ENCODE data around the gene SHB. TPM values are rescaled to one million over a fixed set of nuclear protein-coding genes. Genes with fewer than 3 reads are reported as not detected.

The SHB gene
- total RNA-seq, 2 experiments from 2014 or later: 1.1 to 1.2 TPM

- Histone ChIP-seq H3K36me3 (ENCODE audit: insufficient read depth, low read length) (no peaks in the 10 kb centered on the region), H3K27ac (ENCODE audit: low read depth in 1 of 2, low read length in 2 of 2) (no peak overlapping the region), H3K27me3 (ENCODE audit: control insufficient read depth in 1 of 2, insufficient read depth in 2 of 2, low read length in 2 of 2) (no peaks in the 10 kb centered on the region), H3K4me1 (ENCODE audit: insufficient read depth, low read length) (no peaks in the 10 kb centered on the region), H3K9me3 (ENCODE audit: control insufficient read depth in 1 of 2, insufficient read depth in 1 of 2, low read length in 2 of 2) (no peaks in the 10 kb centered on the region), H3K4me3 (ENCODE audit: low read length) (no peak overlapping the region)
- Mint-ChIP-seq H3K9me3 (no peaks in the 10 kb centered on the region), H3K4me3 (no peak overlapping the region), H3K27ac (no peak overlapping the region), H3K36me3 (ENCODE audit: low read depth) (no peaks in the 10 kb centered on the region), H3K4me1 (ENCODE audit: low read depth) (no peaks in the 10 kb centered on the region), H3K27me3 (no peaks in the 10 kb centered on the region)
- CTCF ChIA-PET: no interaction called here
- intact Hi-C loops (cut with DNase I, micrococcal nuclease): no loop called here
- POLR2A ChIA-PET: no interaction called here
- TF ChIP-seq CTCF (IDR thresholded peaks at IDR 0.05): no peak
- no peak for DNase-seq
- no peak for ATAC-seq (ENCODE audit: poor library complexity)
These were observed 141.9 kb downstream of the SHB start for GRCh38 chr9:37927132-37927531.

- no peak overlapping the region for H3K4me3 ChIP-seq (ENCODE audit: low read length)
- ATAC-seq (ENCODE audit: poor library complexity): no peak
- H3K9me3 Mint-ChIP-seq: no peaks in the 10 kb centered on the region
- H3K27me3 ChIP-seq (ENCODE audit: control insufficient read depth in 1 of 2, insufficient read depth in 2 of 2, low read length in 2 of 2): no peaks in the 10 kb centered on the region
- no peak overlapping the region for H3K27ac ChIP-seq (ENCODE audit: low read depth in 1 of 2, low read length in 2 of 2)
- no peaks in the 10 kb centered on the region for H3K36me3 ChIP-seq (ENCODE audit: insufficient read depth, low read length)
- TF ChIP-seq CTCF (IDR thresholded peaks at IDR 0.05): no peak
- H3K4me3 Mint-ChIP-seq: no peak overlapping the region
- DNase-seq: no peak
- H3K27me3 Mint-ChIP-seq: no peaks in the 10 kb centered on the region
- H3K27ac Mint-ChIP-seq: no peak overlapping the region
- CTCF ChIA-PET: no interaction called here
- no peaks in the 10 kb centered on the region for H3K9me3 ChIP-seq (ENCODE audit: control insufficient read depth in 1 of 2, insufficient read depth in 1 of 2, low read length in 2 of 2)
- intact Hi-C loops (cut with DNase I, micrococcal nuclease): no loop called here
- POLR2A ChIA-PET: no interaction called here
- no peaks in the 10 kb centered on the region for H3K4me1 Mint-ChIP-seq (ENCODE audit: low read depth)
- H3K36me3 Mint-ChIP-seq (ENCODE audit: low read depth): no peaks in the 10 kb centered on the region
- H3K4me1 ChIP-seq (ENCODE audit: insufficient read depth, low read length): no peaks in the 10 kb centered on the region
These were observed 142.3 kb downstream of the SHB start for GRCh38 chr9:37926737-37927118.

- no peak for TF ChIP-seq CTCF (IDR thresholded peaks at IDR 0.05)
- no peak overlapping the region for H3K27ac ChIP-seq (ENCODE audit: low read depth in 1 of 2, low read length in 2 of 2)
- Mint-ChIP-seq H3K9me3 (no peaks in the 10 kb centered on the region), H3K36me3 (ENCODE audit: low read depth) (no peaks in the 10 kb centered on the region), H3K4me1 (ENCODE audit: low read depth) (no peaks in the 10 kb centered on the region), H3K27ac (no peak overlapping the region), H3K27me3 (no peaks in the 10 kb centered on the region), H3K4me3 (no peak overlapping the region)
- intact Hi-C loops (cut with DNase I, micrococcal nuclease): no loop called here
- H3K9me3 ChIP-seq (ENCODE audit: control insufficient read depth in 1 of 2, insufficient read depth in 1 of 2, low read length in 2 of 2): no peaks in the 10 kb centered on the region
- CTCF ChIA-PET: no interaction called here
- no peaks in the 10 kb centered on the region for H3K27me3 ChIP-seq (ENCODE audit: control insufficient read depth in 1 of 2, insufficient read depth in 2 of 2, low read length in 2 of 2)
- ATAC-seq (ENCODE audit: poor library complexity) (no peak), DNase-seq (peak in 1 of 14 experiments; percentile 11)
- no peaks in the 10 kb centered on the region for H3K4me1 ChIP-seq (ENCODE audit: insufficient read depth, low read length)
- POLR2A ChIA-PET: no interaction called here
- H3K4me3 ChIP-seq (ENCODE audit: low read length): no peak overlapping the region
- H3K36me3 ChIP-seq (ENCODE audit: insufficient read depth, low read length): no peaks in the 10 kb centered on the region
These were observed 143.0 kb downstream of the SHB start for GRCh38 chr9:37925786-37926736.
